H9 (cell line): Measurements from ENCODE around the gene EDIL3. TPM values are rescaled to one million over a fixed set of nuclear protein-coding genes. Genes with fewer than 3 reads are reported as not detected.

Source experiments
- DNase-seq: peaks from one replicate; pipeline ENCODE4 v3.0.0-alpha.2; 2017
- H2AFZ ChIP-seq: one replicate; pipeline ENCODE4 v1.6.1; 2013; ENCODE audit warnings: mild to moderate bottlenecking, low read length, control low read depth, moderate library complexity
- H2AK5ac ChIP-seq: 2 replicates; pipeline ENCODE4 v1.6.1; 2013; ENCODE audit warnings: low read length, control low read depth, mixed read lengths; ENCODE audit not compliant: insufficient read length
- H2BK120ac ChIP-seq: one replicate; pipeline ENCODE4 v1.6.1; 2013; ENCODE audit warnings: low read depth, mild to moderate bottlenecking, low read length, control low read depth, inconsistent platforms; ENCODE audit not compliant: poor library complexity, severe bottlenecking
- H2BK12ac ChIP-seq: 2 replicates; pipeline ENCODE4 v1.6.1; 2013; ENCODE audit warnings: low read length, control low read depth, mixed read lengths, low read depth; ENCODE audit not compliant: insufficient read length
- H2BK15ac ChIP-seq: 2 replicates; pipeline ENCODE4 v1.6.1; 2013; ENCODE audit warnings: low read depth, low read length, control low read depth
- H2BK20ac ChIP-seq: one replicate; pipeline ENCODE4 v1.6.1; 2013; ENCODE audit warnings: low read depth, mild to moderate bottlenecking, low read length, control low read depth, inconsistent platforms; ENCODE audit not compliant: poor library complexity, severe bottlenecking
- H2BK5ac ChIP-seq: 2 replicates; pipeline ENCODE4 v1.6.1; 2013; ENCODE audit warnings: low read length, control low read depth, mixed read lengths; ENCODE audit not compliant: insufficient read length
- H3K14ac ChIP-seq: 2 replicates; pipeline ENCODE4 v1.6.1; 2013; ENCODE audit warnings: low read length, control low read depth; ENCODE audit not compliant: insufficient read depth
- H3K18ac ChIP-seq: 2 replicates; pipeline ENCODE4 v1.6.1; 2013; ENCODE audit warnings: low read depth, mild to moderate bottlenecking, mixed read lengths, low read length, control low read depth; ENCODE audit not compliant: insufficient read length
- H3K23ac ChIP-seq: 2 replicates; pipeline ENCODE4 v1.6.1; 2013; ENCODE audit warnings: low read length, control low read depth, mixed read lengths, low read depth; ENCODE audit not compliant: insufficient read length
- H3K23me2 ChIP-seq: 2 replicates; pipeline ENCODE4 v1.6.1; 2013; ENCODE audit warnings: low read depth, mild to moderate bottlenecking, mixed read lengths, low read length, control low read depth; ENCODE audit not compliant: insufficient read length, poor library complexity, severe bottlenecking
- H3K27ac ChIP-seq: 2 replicates; pipeline ENCODE4 v1.5.1; 2013; ENCODE audit warnings: low read length, control low read depth, mixed read lengths, low read depth; ENCODE audit not compliant: insufficient read length
- H3K27me3 ChIP-seq: 2 replicates; pipeline ENCODE4 v1.6.1; 2013; ENCODE audit warnings: low read length, control low read depth, inconsistent platforms; ENCODE audit not compliant: insufficient read depth
- H3K4ac ChIP-seq: 2 replicates; pipeline ENCODE4 v1.6.1; 2013; ENCODE audit warnings: low read depth, mild to moderate bottlenecking, control low read depth, inconsistent platforms, low read length, moderate library complexity
- H3K4me1 ChIP-seq: 2 replicates; pipeline ENCODE4 v1.6.1; 2013; ENCODE audit warnings: low read length, control low read depth, inconsistent platforms; ENCODE audit not compliant: insufficient read depth
- H3K4me2 ChIP-seq: 2 replicates; pipeline ENCODE4 v1.6.1; 2013; ENCODE audit warnings: low read length, control low read depth, mixed read lengths; ENCODE audit not compliant: insufficient read length, insufficient read depth
- H3K56ac ChIP-seq: 2 replicates; pipeline ENCODE4 v1.6.1; 2013; ENCODE audit warnings: low read depth, mild to moderate bottlenecking, mixed read lengths, low read length, control low read depth; ENCODE audit not compliant: insufficient read length
- H3K79me1 ChIP-seq: 2 replicates; pipeline ENCODE4 v1.6.1; 2013; ENCODE audit warnings: low read depth, mild to moderate bottlenecking, moderate library complexity, low read length, control low read depth, inconsistent platforms; ENCODE audit not compliant: insufficient read depth, poor library complexity, severe bottlenecking
- H3K79me2 ChIP-seq: 2 replicates; pipeline ENCODE4 v1.6.1; 2013; ENCODE audit warnings: low read length, control low read depth, inconsistent platforms; ENCODE audit not compliant: insufficient read depth
- H3K9ac ChIP-seq: 2 replicates; pipeline ENCODE4 v1.6.1; 2013; ENCODE audit warnings: low read length, control low read depth, mixed read lengths; ENCODE audit not compliant: insufficient read length; ENCODE audit errors: extremely low read depth
- H3K9me3 ChIP-seq: one replicate; pipeline ENCODE4 v1.6.1; 2013; ENCODE audit warnings: low read depth, low read length, inconsistent platforms; ENCODE audit not compliant: control insufficient read depth
- H3T11ph ChIP-seq: one replicate; pipeline ENCODE4 v1.6.1; 2013; ENCODE audit warnings: mild to moderate bottlenecking, low read length, control low read depth, inconsistent platforms
- H4K20me1 ChIP-seq: one replicate; pipeline ENCODE4 v1.6.1; 2013; ENCODE audit not compliant: control insufficient read depth, insufficient read length, insufficient read depth
- H4K5ac ChIP-seq: 2 replicates; pipeline ENCODE4 v1.6.1; 2013; ENCODE audit warnings: low read depth, mild to moderate bottlenecking, mixed read lengths, low read length, control low read depth; ENCODE audit not compliant: insufficient read length
- H4K8ac ChIP-seq: replicated peaks from 2 replicates; pipeline ENCODE4 v1.6.1; 2013; ENCODE audit warnings: low read length, control low read depth, mixed read lengths, low read depth; ENCODE audit not compliant: insufficient read length
- H4K91ac ChIP-seq: 2 replicates; pipeline ENCODE4 v1.6.1; 2013; ENCODE audit warnings: low read depth, mild to moderate bottlenecking, moderate library complexity, mixed read lengths, low read length, control low read depth; ENCODE audit not compliant: insufficient read length
- H3K27ac Mint-ChIP-seq, 3 experiments: 2 replicates in 2 of 3; 3 replicates in 1 of 3; pipeline ENCODE4 v1.8.0; 2020 to 2021; ENCODE audit warnings: mixed read lengths in 3 of 3, mild to moderate bottlenecking in 1 of 3, moderate library complexity in 1 of 3
- H3K27me3 Mint-ChIP-seq: 2 replicates; pipeline ENCODE4 v1.8.0; 2021; ENCODE audit warnings: low read depth, mild to moderate bottlenecking, moderate library complexity, mixed read lengths
- H3K36me3 Mint-ChIP-seq, 3 experiments: 2 replicates in 2 of 3; 3 replicates in 1 of 3; pipeline ENCODE4 v1.8.0; 2020 to 2021; ENCODE audit warnings: low read depth in 3 of 3, mixed read lengths in 3 of 3; ENCODE audit not compliant: insufficient read depth in 1 of 3
- H3K4me1 Mint-ChIP-seq, 2 experiments: 2 replicates each; pipeline ENCODE4 v1.8.0; 2020; ENCODE audit warnings: mixed read lengths in 2 of 2
- H3K4me3 Mint-ChIP-seq, 2 experiments: 2 replicates in 1 of 2; 3 replicates in 1 of 2; pipeline ENCODE4 v1.8.0; 2020 to 2021; ENCODE audit warnings: mild to moderate bottlenecking in 2 of 2, mixed read lengths in 2 of 2, moderate library complexity in 1 of 2
- H3K9me3 Mint-ChIP-seq, 2 experiments: 2 replicates in 1 of 2; 3 replicates in 1 of 2; pipeline ENCODE4 v1.8.0; 2020; ENCODE audit warnings: mild to moderate bottlenecking in 2 of 2, mixed read lengths in 2 of 2, moderate library complexity in 1 of 2
- CTCF ChIP-seq: fragments of 200-600 bp; sonication (generic); conservative IDR thresholded peaks from 3 replicates; pipeline ENCODE4 v1.8.0; 2021; ENCODE audit warnings: antibody characterized with exemption, mild to moderate bottlenecking
- total RNA-seq: library from RNA; stranded (reverse); gene quantifications from 2 replicates; pipeline ENCODE4 v1.2.1, GENCODE V29; 2021

Gene EDIL3
- total RNA-seq, 1 experiment from 2014 or later: 61.9 TPM

GRCh38 chr5:84229045-84229444 is 155.6 kb downstream of the EDIL3 start:
- H3K9me3 ChIP-seq: no peaks in the 10 kb centered on the region
- no peak overlapping the region for H3K18ac ChIP-seq
- H3K79me1 ChIP-seq: peaks cover 4% of the 10 kb centered on the region
- H4K91ac ChIP-seq: no peak overlapping the region
- H2BK20ac ChIP-seq: no peak overlapping the region
- H3K23me2 ChIP-seq: no peaks in the 10 kb centered on the region
- H3K4me1 ChIP-seq: no peaks in the 10 kb centered on the region
- H3K23ac ChIP-seq: no peak overlapping the region
- no peaks in the 10 kb centered on the region for H3K79me2 ChIP-seq
- H4K8ac ChIP-seq: no peak overlapping the region
- no peak overlapping the region for H2BK5ac ChIP-seq
- no peak overlapping the region for H4K5ac ChIP-seq
- no peak overlapping the region for H3K4ac ChIP-seq
- Mint-ChIP-seq H3K9me3 (no peaks in the 10 kb centered on the region), H3K27ac (peak overlapping the region in 1 of 3 experiments; percentile 65; a peak in 1 of 7 replicates), H3K36me3 (no peaks in the 10 kb centered on the region), H3K27me3 (no peaks in the 10 kb centered on the region), H3K4me3 (no peak overlapping the region), H3K4me1 (peaks cover 5 to 6% of the 10 kb centered on the region in 2 experiments; a peak in 2 of 4 replicates)
- H2BK15ac ChIP-seq: no peak overlapping the region
- H2AK5ac ChIP-seq: no peak overlapping the region
- H3T11ph ChIP-seq: no peak overlapping the region
- TF ChIP-seq CTCF: no peak
- no peak overlapping the region for H2BK12ac ChIP-seq
- H3K4me2 ChIP-seq: no peak overlapping the region
- no peak overlapping the region for H3K14ac ChIP-seq
- H3K56ac ChIP-seq: no peak overlapping the region
- no peak overlapping the region for H2AFZ ChIP-seq
- DNase-seq: no peak
- H3K27me3 ChIP-seq: no peaks in the 10 kb centered on the region
- no peak overlapping the region for H3K27ac ChIP-seq
- H4K20me1 ChIP-seq: no peaks in the 10 kb centered on the region
- no peak overlapping the region for H3K9ac ChIP-seq
- no peak overlapping the region for H2BK120ac ChIP-seq
